NCI-H2171 treated with DMSO at 0.1 percent for 48 hours (cell line): ENCODE measurements around the gene PLPP2.

ENCODE experiments used
- DNase-seq: peaks from one replicate; lab custom pipeline; 2025; lab: John Stamatoyannopoulos, UW

PLPP2 gene

GRCh38 chr19:291006-291521 is at the start of gene PLPP2:
TSS of gene PLPP2 (minus strand) at chr19:291403. CDS start at chr19:291336, 67 bp downstream.
- DNase-seq, result no peak

GRCh38 chr19:340620-341385 is 49.6 kb upstream of the PLPP2 start:
- DNase-seq, result no peak

- no peak for DNase-seq
Observed at GRCh38 chr19:339262-339887, 48.2 kb upstream of the PLPP2 start.

GRCh38 chr19:338421-338820 is 47.2 kb upstream of the PLPP2 start:
- DNase-seq, result no peak

- no peak for DNase-seq
Observed at GRCh38 chr19:336067-336614, 44.9 kb upstream of the PLPP2 start.

- no peak for DNase-seq
Observed at GRCh38 chr19:335486-336066, 44.4 kb upstream of the PLPP2 start.

GRCh38 chr19:335072-335471 is 43.9 kb upstream of the PLPP2 start:
- no peak for DNase-seq

- DNase-seq, result no peak
Observed at GRCh38 chr19:334296-335071, 43.3 kb upstream of the PLPP2 start.

- no peak for DNase-seq
Observed at GRCh38 chr19:330503-330902, 39.3 kb upstream of the PLPP2 start.

GRCh38 chr19:329876-330275 is 38.7 kb upstream of the PLPP2 start:
- DNase-seq, result no peak

- DNase-seq, result no peak
Observed at GRCh38 chr19:328025-328505, 36.9 kb upstream of the PLPP2 start.

GRCh38 chr19:327291-328024 is 36.3 kb upstream of the PLPP2 start:
- DNase-seq, result no peak

GRCh38 chr19:326871-327270 is 35.7 kb upstream of the PLPP2 start:
- DNase-seq, result no peak

- no peak for DNase-seq
Observed at GRCh38 chr19:325937-326565, 34.8 kb upstream of the PLPP2 start.

GRCh38 chr19:325173-325936 is 34.2 kb upstream of the PLPP2 start:
- DNase-seq, result no peak

- no peak for DNase-seq
Observed at GRCh38 chr19:324716-325115, 33.5 kb upstream of the PLPP2 start.

- DNase-seq, result no peak
Observed at GRCh38 chr19:322616-323015, 31.4 kb upstream of the PLPP2 start.

GRCh38 chr19:318509-318774 is 27.2 kb upstream of the PLPP2 start:
- no peak for DNase-seq

GRCh38 chr19:317710-318508 is 26.7 kb upstream of the PLPP2 start:
- no peak for DNase-seq
